Fibroblast of villous mesenchyme (primary cell): ENCODE measurements around the gene PSMA5. TPM values are rescaled to one million over a fixed set of nuclear protein-coding genes. Genes with fewer than 3 reads are reported as not detected.

Experiments used
- DNase-seq: peaks from one replicate; pipeline ENCODE4 v3.0.0-alpha.2; 2010; ENCODE audit warnings: low read depth
- H3K4me3 ChIP-seq: 2 replicates; pipeline ENCODE4 v1.5.1; 2011; ENCODE audit warnings: low read depth, mild to moderate bottlenecking, low read length
- total RNA-seq: library from RNA; depleted of rRNA; stranded (reverse); fragments of >200 nt; gene quantifications from 2 replicates; pipeline ENCODE4 v1.2.3, GENCODE V29; 2012
- TF ChIP-seq, protein P1 (sequence below): IDR thresholded peaks from 2 replicates; pipeline ENCODE4 v1.5.1; 2012; ENCODE audit warnings: low read depth, mild to moderate bottlenecking, low read length; ENCODE audit not compliant: insufficient read depth

PSMA5 gene
- total RNA-seq, 1 donor: 119 TPM

DNA sequence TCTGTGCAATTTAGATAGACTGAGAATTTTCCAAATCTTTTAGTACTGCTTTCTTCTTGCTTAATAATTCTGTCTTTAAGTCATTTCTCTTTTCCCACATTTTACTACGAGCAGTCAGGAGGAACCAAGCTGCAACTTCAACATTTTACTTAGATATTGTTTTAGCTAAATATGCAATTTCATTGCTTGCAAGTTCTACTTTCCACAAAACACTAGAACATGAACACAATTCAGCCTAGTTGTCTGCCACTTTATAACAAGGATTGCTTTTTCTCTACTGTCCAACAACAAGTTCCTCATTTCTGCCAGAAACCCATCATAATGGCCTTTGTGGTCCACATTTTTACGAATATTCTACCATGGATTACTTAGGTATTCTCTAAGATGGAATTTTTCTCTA lies 65.2 kb downstream of the PSMA5 start:
- TF ChIP-seq, protein P1, sequence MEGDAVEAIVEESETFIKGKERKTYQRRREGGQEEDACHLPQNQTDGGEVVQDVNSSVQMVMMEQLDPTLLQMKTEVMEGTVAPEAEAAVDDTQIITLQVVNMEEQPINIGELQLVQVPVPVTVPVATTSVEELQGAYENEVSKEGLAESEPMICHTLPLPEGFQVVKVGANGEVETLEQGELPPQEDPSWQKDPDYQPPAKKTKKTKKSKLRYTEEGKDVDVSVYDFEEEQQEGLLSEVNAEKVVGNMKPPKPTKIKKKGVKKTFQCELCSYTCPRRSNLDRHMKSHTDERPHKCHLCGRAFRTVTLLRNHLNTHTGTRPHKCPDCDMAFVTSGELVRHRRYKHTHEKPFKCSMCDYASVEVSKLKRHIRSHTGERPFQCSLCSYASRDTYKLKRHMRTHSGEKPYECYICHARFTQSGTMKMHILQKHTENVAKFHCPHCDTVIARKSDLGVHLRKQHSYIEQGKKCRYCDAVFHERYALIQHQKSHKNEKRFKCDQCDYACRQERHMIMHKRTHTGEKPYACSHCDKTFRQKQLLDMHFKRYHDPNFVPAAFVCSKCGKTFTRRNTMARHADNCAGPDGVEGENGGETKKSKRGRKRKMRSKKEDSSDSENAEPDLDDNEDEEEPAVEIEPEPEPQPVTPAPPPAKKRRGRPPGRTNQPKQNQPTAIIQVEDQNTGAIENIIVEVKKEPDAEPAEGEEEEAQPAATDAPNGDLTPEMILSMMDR: no peak
- no peak for DNase-seq
- H3K4me3 ChIP-seq: no peak overlapping the region

DNA sequence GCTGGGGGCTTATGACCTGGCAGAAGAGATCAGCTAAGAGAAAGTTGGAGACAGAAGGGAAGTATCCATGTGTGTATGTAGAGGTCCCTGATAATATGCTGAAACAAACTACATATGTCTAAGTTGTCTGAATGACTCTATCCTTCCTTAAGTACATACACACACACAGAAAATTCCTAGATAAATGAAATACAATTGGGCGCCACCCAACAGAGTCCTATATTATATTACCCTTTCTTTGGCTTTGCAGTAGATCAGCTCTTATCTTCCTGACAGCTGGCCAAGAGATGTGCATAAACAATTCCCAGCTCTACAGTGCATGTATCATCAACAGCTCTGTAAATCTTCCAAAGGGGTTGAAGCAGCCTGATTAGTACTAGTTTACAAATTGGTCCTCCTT lies 68.6 kb downstream of the PSMA5 start:
- no peak overlapping the region for H3K4me3 ChIP-seq
- TF ChIP-seq, protein P1: no peak
- peak; percentile 86 for DNase-seq

DNA sequence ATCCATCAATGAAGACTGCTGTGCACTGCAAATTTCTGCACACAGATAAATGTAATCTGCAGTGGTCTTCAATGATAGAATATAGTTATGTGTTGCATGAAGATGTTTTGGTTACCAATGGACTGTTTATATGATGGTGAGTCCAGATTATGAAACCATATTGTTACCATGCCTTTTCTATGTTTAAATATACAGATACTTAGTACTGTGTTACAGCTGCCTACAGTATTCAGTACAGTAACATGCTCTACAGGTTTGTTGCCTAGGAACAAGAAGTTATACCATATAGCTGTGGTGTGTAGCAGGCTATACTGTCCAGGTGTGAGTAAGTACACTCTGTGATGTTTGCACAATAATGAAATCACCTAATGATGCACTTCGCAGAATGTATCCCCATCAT lies 69.3 kb downstream of the PSMA5 start:
- no peak overlapping the region for H3K4me3 ChIP-seq
- TF ChIP-seq, protein P1: no peak
- DNase-seq: peak; percentile 51

DNA sequence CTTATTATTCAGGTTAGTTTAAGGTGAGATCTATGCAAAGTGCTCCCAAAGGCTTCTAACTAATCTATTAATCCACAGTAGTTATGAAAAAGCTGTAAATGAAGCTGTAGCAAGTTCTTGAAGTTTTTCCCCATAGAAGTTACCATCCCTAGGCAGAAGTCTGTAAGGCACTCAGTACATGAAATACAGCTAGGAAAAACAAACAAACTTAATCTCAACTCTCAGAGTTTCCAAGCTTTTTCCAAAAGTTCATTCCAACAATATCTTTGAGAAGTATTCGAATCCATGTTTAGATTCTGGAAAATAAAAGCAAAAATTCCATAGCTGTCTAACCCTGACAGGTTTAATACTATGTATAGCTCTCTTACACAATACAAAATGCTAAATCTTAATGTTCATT lies 69.7 kb downstream of the PSMA5 start:
- no peak overlapping the region for H3K4me3 ChIP-seq
- DNase-seq: peak; percentile 33
- TF ChIP-seq, protein P1: no peak

DNA sequence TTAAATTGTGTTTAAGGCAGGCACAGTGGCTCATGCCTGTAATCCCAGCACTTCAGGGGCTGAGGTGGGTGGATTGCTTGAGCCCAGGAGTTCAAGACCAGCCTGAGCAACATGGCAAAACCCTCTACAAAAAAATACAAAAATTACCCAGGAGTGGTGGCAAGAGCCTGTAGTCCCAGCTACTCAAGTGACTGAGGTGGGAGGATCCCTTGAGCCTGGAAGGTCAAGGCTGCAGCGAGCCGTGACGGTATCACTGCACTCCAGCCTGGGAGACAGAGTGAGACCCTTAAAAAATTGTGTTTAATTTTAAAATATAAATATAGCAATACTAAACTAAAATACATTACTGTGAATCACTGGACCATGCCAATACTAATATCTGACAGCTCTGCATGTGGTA lies 71.3 kb downstream of the PSMA5 start:
- TF ChIP-seq, protein P1: no peak
- DNase-seq: no peak
- no peak overlapping the region for H3K4me3 ChIP-seq

DNA sequence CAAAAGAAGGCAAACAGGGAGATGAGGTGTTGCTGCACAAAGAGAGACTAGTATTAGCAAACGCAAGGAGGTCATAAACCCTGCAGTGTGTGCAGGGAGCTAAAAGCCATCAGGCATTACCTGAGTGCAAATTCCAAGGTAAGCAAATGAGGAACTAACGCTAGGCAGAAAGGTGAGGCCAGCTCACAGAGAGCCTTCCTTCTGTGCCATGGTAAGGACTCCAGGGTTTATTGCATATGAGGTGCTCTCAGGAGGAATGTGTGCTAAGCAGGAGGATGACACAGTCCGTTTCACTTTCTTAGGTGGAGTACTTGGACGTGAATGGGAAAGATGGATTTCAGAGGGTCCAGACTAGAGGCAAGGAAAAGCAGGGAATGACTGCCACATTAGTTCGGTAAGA lies 74.8 kb downstream of the PSMA5 start:
- no peak overlapping the region for H3K4me3 ChIP-seq
- no peak for DNase-seq
- TF ChIP-seq, protein P1: no peak

DNA sequence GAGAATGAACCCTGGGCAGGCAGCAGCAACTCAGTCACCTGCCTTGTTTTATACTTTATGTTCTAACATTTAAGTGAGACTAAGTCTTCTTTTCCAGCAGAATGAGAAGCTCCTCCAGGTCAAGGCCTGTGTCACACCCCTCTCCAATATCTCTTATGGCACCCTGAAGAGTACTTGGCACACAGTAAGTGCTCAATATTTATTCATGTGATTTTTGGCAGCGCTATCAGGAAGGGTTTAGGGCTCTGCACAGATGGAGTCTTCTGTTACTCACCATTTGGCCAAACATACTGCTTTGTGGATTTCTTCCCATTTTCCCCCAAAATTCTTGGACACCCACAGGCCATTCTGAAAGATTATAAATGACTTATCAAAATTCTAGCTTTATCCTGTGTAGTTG lies 75.6 kb downstream of the PSMA5 start:
- DNase-seq: no peak
- no peak overlapping the region for H3K4me3 ChIP-seq
- TF ChIP-seq, protein P1: no peak
